Neuronal stem cell (in vitro differentiated cells): Measurements from ENCODE around the gene ATP8B3.
A peak's percentile ranks its signal among the peaks of the same experiment; 100 is the strongest.

ENCODE experiments used
- DNase-seq: peaks from one replicate; pipeline ENCODE4 v3.0.0-alpha.2; 2013; ENCODE audit warnings: low spot score
- H2AFZ ChIP-seq: one replicate; pipeline ENCODE4 v1.6.1; 2013; ENCODE audit warnings: mild to moderate bottlenecking, low read length, inconsistent platforms
- H2AK5ac ChIP-seq: 2 replicates; pipeline ENCODE4 v1.6.1; 2013; ENCODE audit warnings: low read depth, mild to moderate bottlenecking, inconsistent platforms, low read length, moderate library complexity, mixed read lengths
- H2BK120ac ChIP-seq: 2 replicates; pipeline ENCODE4 v1.6.1; 2013; ENCODE audit warnings: low read depth, mild to moderate bottlenecking, inconsistent platforms, low read length, moderate library complexity, mixed read lengths
- H2BK12ac ChIP-seq: one replicate; pipeline ENCODE4 v1.6.1; 2013; ENCODE audit warnings: low read length, inconsistent platforms
- H2BK15ac ChIP-seq: 2 replicates; pipeline ENCODE4 v1.6.1; 2013; ENCODE audit warnings: mild to moderate bottlenecking, low read length, inconsistent platforms, mixed read lengths
- H2BK5ac ChIP-seq: one replicate; pipeline ENCODE4 v1.6.1; 2013; ENCODE audit warnings: inconsistent platforms, mild to moderate bottlenecking, low read length, moderate library complexity
- H3K14ac ChIP-seq: one replicate; pipeline ENCODE4 v1.6.1; 2013; ENCODE audit warnings: low read length, inconsistent platforms
- H3K18ac ChIP-seq: 2 replicates; pipeline ENCODE4 v1.6.1; 2013; ENCODE audit warnings: low read length, inconsistent platforms
- H3K23ac ChIP-seq: 2 replicates; pipeline ENCODE4 v1.6.1; 2013; ENCODE audit warnings: low read depth, mild to moderate bottlenecking, mixed read lengths, low read length, inconsistent platforms; ENCODE audit not compliant: poor library complexity
- H3K27ac ChIP-seq: replicated peaks from 3 replicates; pipeline ENCODE4 v1.5.1; 2013; ENCODE audit warnings: low read length, inconsistent platforms
- H3K27me3 ChIP-seq, 3 experiments: 2 replicates each; pipeline ENCODE4 v1.6.1; 2013; ENCODE audit warnings: low read length in 3 of 3, mild to moderate bottlenecking in 2 of 3, inconsistent platforms in 1 of 3, low read depth in 1 of 3, mixed read lengths in 1 of 3, moderate library complexity in 1 of 3; ENCODE audit not compliant: control insufficient read depth in 3 of 3, insufficient read depth in 3 of 3
- H3K36me3 ChIP-seq, 2 donors: replicated peaks in 1 of 2; 2 replicates each; pipeline ENCODE4 v1.6.1; 2013; ENCODE audit warnings: low read length in 2 of 2; ENCODE audit not compliant: control insufficient read depth in 2 of 2, insufficient read depth in 2 of 2
- H3K4ac ChIP-seq: 2 replicates; pipeline ENCODE4 v1.6.1; 2013; ENCODE audit warnings: inconsistent platforms, mild to moderate bottlenecking, low read length, moderate library complexity
- H3K4me1 ChIP-seq, 2 donors: 1 replicate in 1 of 2; 2 replicates in 1 of 2; pipeline ENCODE4 v1.6.1; 2013; ENCODE audit warnings: low read length in 2 of 2, low read depth in 1 of 2; ENCODE audit not compliant: control insufficient read depth in 2 of 2, insufficient read depth in 1 of 2
- H3K4me2 ChIP-seq: one replicate; pipeline ENCODE4 v1.6.1; 2013; ENCODE audit warnings: mild to moderate bottlenecking, low read length, inconsistent platforms; ENCODE audit not compliant: insufficient read depth, poor library complexity, severe bottlenecking
- H3K4me3 ChIP-seq, 2 donors: 2 replicates each; pipeline ENCODE4 v1.5.1; 2013; ENCODE audit warnings: low read length in 2 of 2, mild to moderate bottlenecking in 2 of 2, inconsistent platforms in 1 of 2, moderate library complexity in 1 of 2
- H3K79me1 ChIP-seq: one replicate; pipeline ENCODE4 v1.6.1; 2013; ENCODE audit warnings: low read depth, mild to moderate bottlenecking, inconsistent platforms, low read length, moderate library complexity
- H3K9ac ChIP-seq: one replicate; pipeline ENCODE4 v1.6.1; 2013; ENCODE audit warnings: mild to moderate bottlenecking, low read depth, low read length, inconsistent platforms; ENCODE audit not compliant: poor library complexity
- H3K9me3 ChIP-seq, 2 donors: replicated peaks in 1 of 2; 2 replicates each; pipeline versions ENCODE3 to v1.6.1; 2013; ENCODE audit warnings: low read length in 2 of 2, mild to moderate bottlenecking in 2 of 2, inconsistent platforms in 1 of 2, low read depth in 1 of 2, mixed read lengths in 1 of 2, moderate library complexity in 1 of 2; ENCODE audit not compliant: control insufficient read depth in 2 of 2, insufficient read depth in 1 of 2
- H4K8ac ChIP-seq: one replicate; pipeline ENCODE4 v1.6.1; 2013; ENCODE audit warnings: low read depth, mild to moderate bottlenecking, inconsistent platforms, low read length, moderate library complexity
- H4K91ac ChIP-seq: one replicate; pipeline ENCODE4 v1.6.1; 2013; ENCODE audit warnings: low read length, low read depth, mild to moderate bottlenecking, inconsistent platforms; ENCODE audit not compliant: poor library complexity
- WGBS, 2 donors: extraction: QIAGEN DNeasy Blood & Tissue Kit; methylation state at CpG; one replicate each; pipeline ENCODE4 v1.1.7; 2013; ENCODE audit warnings: missing lambda C conversion rate in 2 of 2, mixed read lengths in 1 of 2; ENCODE audit not compliant: insufficient read length in 2 of 2, insufficient replicate concordance in 1 of 2; ENCODE audit errors: extremely low coverage in 2 of 2; 5-methylcytosine and 5-hydroxymethylcytosine counted together

The ATP8B3 gene

DNA sequence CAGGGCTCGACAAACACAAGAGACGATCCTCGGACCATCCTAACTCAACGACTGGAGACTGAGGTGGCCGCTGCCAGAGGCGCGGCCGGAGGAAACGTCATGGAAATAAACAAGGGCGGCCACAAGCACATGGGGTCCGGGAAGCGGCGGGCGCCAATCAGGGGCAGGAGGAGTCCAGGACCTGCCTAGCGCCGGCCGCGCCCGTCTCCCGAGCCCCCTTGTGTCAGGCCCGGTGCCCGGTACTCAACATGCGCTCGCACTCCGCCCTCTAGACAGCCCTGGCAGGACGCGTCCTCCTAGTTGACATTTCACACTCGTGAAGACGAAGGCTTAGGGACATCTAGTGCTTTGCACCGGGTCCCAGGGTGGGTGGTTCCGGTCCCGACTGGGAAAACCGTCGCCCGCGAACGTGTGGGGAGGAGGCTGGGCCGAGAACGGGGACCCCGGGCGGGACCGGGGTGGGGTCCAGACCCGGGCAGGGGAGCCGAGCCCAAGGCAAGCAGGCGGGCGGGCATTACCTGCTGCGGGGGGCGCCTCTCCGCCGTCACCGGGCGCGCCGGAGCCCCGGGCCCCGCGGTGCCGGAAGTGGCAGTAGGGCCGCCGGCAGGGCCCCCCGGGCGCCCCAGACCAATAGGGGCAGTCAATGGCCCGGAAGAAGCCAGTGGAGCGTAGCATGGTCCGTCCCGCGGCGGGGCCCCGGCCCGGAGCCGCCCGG lies 35.8 kb upstream of the ATP8B3 start:
- no peak for DNase-seq
- H2BK15ac ChIP-seq = no peak overlapping the region
- peak overlapping the region; percentile 98 for H3K4me2 ChIP-seq
- H4K8ac ChIP-seq = no peak overlapping the region
- peaks cover 4 to 16% of the 10 kb centered on the region in 2 donors for H3K4me1 ChIP-seq
- H3K14ac ChIP-seq = no peak overlapping the region
- H3K23ac ChIP-seq = peak overlapping the region; percentile 75
- H3K79me1 ChIP-seq = peaks cover 33% of the 10 kb centered on the region
- no peak overlapping the region for H2BK12ac ChIP-seq
- no peak overlapping the region for H3K4ac ChIP-seq
- peak overlapping the region; percentile 82 for H2BK120ac ChIP-seq
- H3K18ac ChIP-seq = peak overlapping the region; percentile 90
- peak overlapping the region; percentile 100 for H2AFZ ChIP-seq
- no peak overlapping the region for H4K91ac ChIP-seq
- peak overlapping the region; percentile 94 for H2BK5ac ChIP-seq
- no CpG with 5 or more reads among the region's 72 CpGs for WGBS, 2 donors
- peak overlapping the region; percentile 12 for H2AK5ac ChIP-seq
- peaks cover 5 to 22% of the 10 kb centered on the region in 2 donors for H3K36me3 ChIP-seq
- peak overlapping the region; percentile 98 for H3K27ac ChIP-seq
- no peaks in the 10 kb centered on the region for H3K9me3 ChIP-seq
- peak overlapping the region; percentile 94 for H3K9ac ChIP-seq
- H3K27me3 ChIP-seq = no peaks in the 10 kb centered on the region
- H3K4me3 ChIP-seq = peak overlapping the region; percentile 97 to 99

GRCh38 chr19:1847348-1847683 lies 35.2 kb upstream of the ATP8B3 start:
- no peak for DNase-seq
- Histone ChIP-seq H3K27ac (no peak overlapping the region), H3K18ac (no peak overlapping the region), H3K23ac (no peak overlapping the region), H3K4me1 (peaks cover 4 to 17% of the 10 kb centered on the region in 2 donors), H3K9me3 (no peaks in the 10 kb centered on the region), H3K79me1 (peaks cover 33% of the 10 kb centered on the region), H4K8ac (no peak overlapping the region), H3K36me3 (peaks cover 5 to 22% of the 10 kb centered on the region in 2 donors), H2AFZ (no peak overlapping the region), H2BK120ac (no peak overlapping the region), H2AK5ac (no peak overlapping the region), H3K4ac (no peak overlapping the region), H2BK15ac (no peak overlapping the region), H3K9ac (peak overlapping the region; percentile 70), H4K91ac (no peak overlapping the region), H3K27me3 (no peaks in the 10 kb centered on the region), H3K4me2 (peak overlapping the region; percentile 98), H3K14ac (no peak overlapping the region), H3K4me3 (peak overlapping the region; percentile 97 to 99), H2BK12ac (no peak overlapping the region), H2BK5ac (no peak overlapping the region)
- no CpG with 5 or more reads among the region's 12 CpGs for WGBS, 2 donors

DNA sequence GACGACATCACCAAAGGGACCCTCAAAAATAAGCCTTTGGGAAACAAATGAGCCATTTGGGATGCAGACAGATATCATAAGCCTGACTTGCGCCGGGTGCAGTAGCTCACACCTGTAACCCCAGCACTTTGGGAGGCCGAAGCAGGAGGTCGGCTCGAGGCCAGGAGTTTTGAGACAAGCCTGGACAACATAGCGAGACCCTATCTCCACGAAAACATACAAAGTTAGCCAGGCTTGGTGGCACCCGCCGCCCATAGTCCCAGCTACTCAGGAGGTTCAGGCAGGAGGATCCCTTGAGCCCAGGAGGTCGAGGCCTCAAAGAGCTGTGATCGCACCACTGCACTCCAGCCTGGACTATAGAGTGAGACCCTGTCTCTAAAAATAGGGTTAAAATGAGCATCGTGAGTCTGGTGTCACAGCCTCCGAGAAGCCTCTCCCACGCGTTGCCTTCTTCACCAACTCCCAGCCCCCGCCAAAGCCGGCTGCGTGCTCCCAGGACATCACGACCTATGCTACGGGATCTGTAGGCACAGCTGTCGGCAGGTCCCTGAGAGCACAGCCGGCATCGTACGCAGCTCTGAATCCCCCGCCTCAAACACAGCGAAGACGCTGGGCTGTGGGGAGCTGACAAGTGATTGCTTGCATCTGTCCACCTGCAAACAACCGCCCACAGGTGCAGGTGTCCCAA lies 34.6 kb upstream of the ATP8B3 start:
- no peak overlapping the region for H3K18ac ChIP-seq
- no peak overlapping the region for H3K23ac ChIP-seq
- no peak overlapping the region for H3K9ac ChIP-seq
- H3K4me2 ChIP-seq = no peak overlapping the region
- peaks cover 34% of the 10 kb centered on the region for H3K79me1 ChIP-seq
- H2BK12ac ChIP-seq = no peak overlapping the region
- peaks cover 4 to 19% of the 10 kb centered on the region in 2 donors for H3K4me1 ChIP-seq
- H4K8ac ChIP-seq = no peak overlapping the region
- H2BK5ac ChIP-seq = no peak overlapping the region
- no peaks in the 10 kb centered on the region for H3K9me3 ChIP-seq
- no peak overlapping the region for H4K91ac ChIP-seq
- no peaks in the 10 kb centered on the region for H3K27me3 ChIP-seq
- no peak overlapping the region for H2AFZ ChIP-seq
- H2AK5ac ChIP-seq = no peak overlapping the region
- H3K14ac ChIP-seq = no peak overlapping the region
- no peak overlapping the region for H3K27ac ChIP-seq
- WGBS, 2 donors = no CpG with 5 or more reads among the region's 29 CpGs
- H3K36me3 ChIP-seq = peaks cover 5 to 22% of the 10 kb centered on the region in 2 donors
- H2BK120ac ChIP-seq = no peak overlapping the region
- no peak overlapping the region for H2BK15ac ChIP-seq
- no peak overlapping the region for H3K4ac ChIP-seq
- H3K4me3 ChIP-seq = peak overlapping the region in 1 of 2 donors; percentile 99
- no peak for DNase-seq

DNA sequence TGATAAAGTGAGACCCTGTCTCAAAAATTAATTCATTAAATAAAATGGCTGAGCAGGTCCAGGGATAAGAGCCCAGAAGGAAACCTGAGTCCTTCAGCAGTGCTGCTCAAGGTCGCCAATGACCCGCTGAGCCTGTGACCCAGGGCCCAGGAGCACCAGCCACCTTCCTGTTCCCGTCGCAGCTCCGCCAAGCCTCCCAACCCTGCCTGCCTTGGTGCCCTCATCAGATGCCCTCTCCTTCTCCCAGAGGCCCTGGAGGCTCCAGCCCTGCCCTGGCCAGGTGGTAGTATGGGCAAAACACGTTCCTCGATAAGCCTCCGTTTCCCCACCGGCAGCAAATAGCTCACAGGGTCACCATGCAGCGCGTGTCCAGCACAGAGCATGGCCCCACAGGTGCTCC lies 33.6 kb upstream of the ATP8B3 start:
- Histone ChIP-seq H3K9ac (peak overlapping the region; percentile 81), H3K4ac (no peak overlapping the region)

More for the DNA sequence above, 33.6 kb upstream of the ATP8B3 start:
- Histone ChIP-seq H4K91ac (no peak overlapping the region), H2AFZ (no peak overlapping the region), H2BK120ac (no peak overlapping the region), H4K8ac (no peak overlapping the region), H2BK5ac (no peak overlapping the region), H3K4me2 (no peak overlapping the region), H3K4me3 (no peak overlapping the region), H2BK15ac (no peak overlapping the region), H3K79me1 (peaks cover 38% of the 10 kb centered on the region), H3K18ac (no peak overlapping the region), H3K9me3 (no peaks in the 10 kb centered on the region), H3K23ac (peak overlapping the region; percentile 43), H3K27ac (no peak overlapping the region), H3K36me3 (peaks cover 5 to 22% of the 10 kb centered on the region in 2 donors), H2BK12ac (peak overlapping the region; percentile 58), H3K14ac (no peak overlapping the region), H3K4me1 (peaks cover 4 to 28% of the 10 kb centered on the region in 2 donors), H2AK5ac (no peak overlapping the region), H3K27me3 (no peaks in the 10 kb centered on the region)
- no CpG with 5 or more reads among the region's 11 CpGs for WGBS, 2 donors
- DNase-seq = no peak
